Liver (tissue), 9 donors: ENCODE data around the gene ANO10. TPM values are rescaled to one million over a fixed set of nuclear protein-coding genes. Genes with fewer than 3 reads are reported as not detected.

Experiments
- DNase-seq: peaks from one replicate; pipeline ENCODE4 v3.0.0-alpha.2; 2017; ENCODE audit warnings: low spot score
- H3K27ac ChIP-seq, 2 donors: one replicate each; pipeline ENCODE4 v1.7.0; 2013; ENCODE audit warnings: inconsistent platforms in 2 of 2, low read length in 2 of 2, control low read depth in 1 of 2, low read depth in 1 of 2, mild to moderate bottlenecking in 1 of 2
- H3K27me3 ChIP-seq, 4 donors: one replicate each; pipeline versions ENCODE4 v1.6.1 to v1.7.0; 2013; ENCODE audit warnings: low read length in 3 of 4, inconsistent platforms in 1 of 4, mild to moderate bottlenecking in 1 of 4, moderate library complexity in 1 of 4; ENCODE audit not compliant: control insufficient read depth in 4 of 4, insufficient read depth in 4 of 4
- H3K36me3 ChIP-seq, 4 donors: one replicate each; pipeline versions ENCODE4 v1.6.1 to v1.7.0; 2013; ENCODE audit warnings: low read length in 3 of 4, mild to moderate bottlenecking in 3 of 4, low read depth in 1 of 4, moderate library complexity in 1 of 4; ENCODE audit not compliant: control insufficient read depth in 4 of 4, insufficient read depth in 3 of 4
- H3K4me1 ChIP-seq, 4 donors: one replicate each; pipeline versions ENCODE4 v1.6.1 to v1.7.0; 2013; ENCODE audit warnings: low read length in 3 of 4, mild to moderate bottlenecking in 3 of 4, moderate library complexity in 1 of 4; ENCODE audit not compliant: control insufficient read depth in 4 of 4, insufficient read depth in 4 of 4
- H3K4me3 ChIP-seq, 3 donors: one replicate each; pipeline versions ENCODE4 v1.6.1 to v1.7.0; 2013; ENCODE audit warnings: low read length in 3 of 3, control low read depth in 1 of 3, low read depth in 1 of 3, mild to moderate bottlenecking in 1 of 3
- H3K9ac ChIP-seq, 2 donors: one replicate each; pipeline ENCODE4 v1.7.0; 2013; ENCODE audit warnings: low read length in 2 of 2, mild to moderate bottlenecking in 2 of 2, moderate library complexity in 2 of 2, control low read depth in 1 of 2, low read depth in 1 of 2
- H3K9me3 ChIP-seq, 4 donors: one replicate each; pipeline versions ENCODE4 v1.6.1 to v1.7.0; 2013; ENCODE audit warnings: low read length in 3 of 4; ENCODE audit not compliant: control insufficient read depth in 4 of 4
- ATF3 ChIP-seq: IDR thresholded peaks from 2 replicates; pipeline ENCODE4 v1.6.1; 2016; ENCODE audit warnings: antibody characterized with exemption
- CTCF ChIP-seq: fragments of 150-350 bp; IDR thresholded peaks from 2 replicates; pipeline ENCODE4 v1.5.1; 2017; ENCODE audit warnings: improper control_type of control experiment, low read depth, low read length; ENCODE audit not compliant: missing input control
- EGR1 ChIP-seq, 2 donors: IDR thresholded peaks; 2 replicates each; pipeline ENCODE4 v1.6.1; 2016 to 2018; ENCODE audit warnings: antibody characterized with exemption in 2 of 2, low read depth in 2 of 2
- FOXA1 ChIP-seq: IDR thresholded peaks from 2 replicates; pipeline ENCODE4 v1.6.1; 2016; ENCODE audit warnings: antibody characterized with exemption
- FOXA2 ChIP-seq: IDR thresholded peaks from 2 replicates; pipeline ENCODE4 v1.6.1; 2016; ENCODE audit warnings: antibody characterized with exemption
- GABPA ChIP-seq, 2 donors: IDR thresholded peaks in 1 of 2; conservative IDR thresholded peaks in 1 of 2; 2 replicates each; pipeline ENCODE4 v1.6.1; 2016; ENCODE audit warnings: antibody characterized with exemption in 2 of 2, mild to moderate bottlenecking in 1 of 2, moderate library complexity in 1 of 2
- HNF4A ChIP-seq, 2 donors: conservative IDR thresholded peaks; 2 replicates each; pipeline ENCODE4 v1.6.1; 2016; ENCODE audit warnings: antibody characterized with exemption in 2 of 2, mild to moderate bottlenecking in 2 of 2
- HNF4G ChIP-seq: IDR thresholded peaks from 2 replicates; pipeline ENCODE4 v1.6.1; 2016; ENCODE audit warnings: antibody characterized with exemption
- JUND ChIP-seq, 2 donors: IDR thresholded peaks; 2 replicates each; pipeline ENCODE4 v1.6.1; 2016; ENCODE audit warnings: antibody characterized with exemption in 2 of 2
- MAX ChIP-seq: IDR thresholded peaks from 2 replicates; pipeline ENCODE4 v1.6.1; 2016; ENCODE audit warnings: antibody characterized with exemption
- NR2F2 ChIP-seq: IDR thresholded peaks from 2 replicates; pipeline ENCODE4 v1.6.1; 2016; ENCODE audit warnings: antibody characterized with exemption
- RAD21 ChIP-seq, 2 donors: IDR thresholded peaks; 2 replicates each; pipeline ENCODE4 v1.6.1; 2016; ENCODE audit warnings: antibody characterized with exemption in 2 of 2, mild to moderate bottlenecking in 2 of 2
- REST ChIP-seq: IDR thresholded peaks from 2 replicates; pipeline ENCODE4 v1.6.1; 2016; ENCODE audit warnings: antibody characterized with exemption, mild to moderate bottlenecking
- RXRA ChIP-seq, 2 donors: IDR thresholded peaks; 2 replicates each; pipeline ENCODE4 v1.6.1; 2017 to 2018; ENCODE audit warnings: antibody characterized with exemption in 2 of 2, mild to moderate bottlenecking in 1 of 2
- SP1 ChIP-seq: IDR thresholded peaks from 2 replicates; pipeline ENCODE4 v1.6.1; 2018; ENCODE audit warnings: antibody characterized with exemption, mild to moderate bottlenecking
- TAF1 ChIP-seq: conservative IDR thresholded peaks from 2 replicates; pipeline ENCODE4 v1.6.1; 2016; ENCODE audit warnings: antibody characterized with exemption, mild to moderate bottlenecking
- YY1 ChIP-seq: IDR thresholded peaks from 2 replicates; pipeline ENCODE4 v1.6.1; 2016; ENCODE audit warnings: antibody characterized with exemption, mild to moderate bottlenecking
- ZBTB33 ChIP-seq: IDR thresholded peaks from 2 replicates; pipeline ENCODE4 v1.6.1; 2016; ENCODE audit warnings: antibody characterized with exemption
- WGBS: extraction: QIAGEN DNeasy Blood & Tissue Kit; methylation state at CpG from one replicate; pipeline ENCODE4 v1.1.7; 2013; 5-methylcytosine and 5-hydroxymethylcytosine counted together
- polyA plus RNA-seq, 2 donors: library from polyadenylated mRNA; stranded (reverse) in 1 of 2; unstranded in 1 of 2; fragments of 200-250 nt in 1 of 2; fragments of >200 nt in 1 of 2; fragmentation: Nextera tagmentation in 1 of 2; extraction: Ambion mirVana in 1 of 2; gene quantifications; one replicate each; pipeline versions ENCODE4 v1.2.1 to v1.2.3, GENCODE V29; 2013 to 2015
- total RNA-seq, 2 donors: library from RNA; depleted of rRNA; stranded (reverse); fragments of >200 nt; gene quantifications; one replicate each; pipeline ENCODE4 v1.2.3, GENCODE V29; 2014
- donor health status: healthy.
- donor health status: healthy.
- donor health status: healthy.
- donor health status: healthy.
- donor health status: healthy.

ANO10 gene
- total and polyA plus RNA-seq, 4 donors, result 5.6 to 8.7 (median 6.8) TPM

GRCh38 chr3:43497905-43498365 is 123.9 kb downstream of the ANO10 start:
- H3K36me3 ChIP-seq, result no peaks in the 10 kb centered on the region
- peak overlapping the region in 1 of 2 donors; percentile 5 for H3K27ac ChIP-seq
- H3K9ac ChIP-seq, result no peak overlapping the region
- H3K4me1 ChIP-seq, result no peaks in the 10 kb centered on the region
- no peaks in the 10 kb centered on the region for H3K27me3 ChIP-seq
- no peaks in the 10 kb centered on the region for H3K9me3 ChIP-seq
- 96% methylated on average over 1 of the region's 1 CpG for WGBS
- no peak overlapping the region for H3K4me3 ChIP-seq
- DNase-seq, result no peak
- TF ChIP-seq SP1 (no peak), HNF4A (conservative IDR thresholded peaks at IDR 0.05) (no peak), NR2F2 (no peak), ATF3 (no peak), HNF4G (no peak), RAD21 (IDR thresholded peaks at IDR 0.05) (no peak), FOXA1 (no peak), CTCF (no peak), ZBTB33 (no peak), RXRA (IDR thresholded peaks at IDR 0.05) (no peak)

- TF ChIP-seq RAD21 (IDR thresholded peaks at IDR 0.05) (no peak), RXRA (IDR thresholded peaks at IDR 0.05) (no peak), HNF4G (no peak), NR2F2 (no peak), ZBTB33 (no peak), JUND (IDR thresholded peaks at IDR 0.05) (no peak), EGR1 (IDR thresholded peaks at IDR 0.05; ENCODE audit: low read depth in 2 of 2) (no peak), FOXA2 (no peak), GABPA (IDR thresholded peaks at IDR 0.05 in 1 of 2, conservative IDR thresholded peaks at IDR 0.05 in 1 of 2) (no peak), YY1 (no peak), HNF4A (conservative IDR thresholded peaks at IDR 0.05) (no peak), ATF3 (no peak), TAF1 (no peak), REST (no peak), FOXA1 (no peak), MAX (no peak), SP1 (no peak)
- no peaks in the 10 kb centered on the region for H3K36me3 ChIP-seq
- no peaks in the 10 kb centered on the region for H3K4me1 ChIP-seq
- H3K27ac ChIP-seq, result peak overlapping the region in 1 of 2 donors; percentile 12
- DNase-seq, result no peak
- no peak overlapping the region for H3K4me3 ChIP-seq
- H3K9me3 ChIP-seq, result no peaks in the 10 kb centered on the region
- no peaks in the 10 kb centered on the region for H3K27me3 ChIP-seq
- no peak overlapping the region for H3K9ac ChIP-seq
These were observed 124.4 kb downstream of the ANO10 start for GRCh38 chr3:43497422-43497821.
